IPS-18a (cell line): ENCODE measurements around the gene FPR2.
"Not testable (repeated sequence)": the region's sequence is repeated elsewhere in the genome, so short reads cannot be mapped to it uniquely, and the experiment has no call there.

Source experiments
- H3K27ac ChIP-seq: one replicate; pipeline ENCODE4 v1.5.1; 2013; ENCODE audit warnings: low read length
- H3K27me3 ChIP-seq: one replicate; pipeline ENCODE4 v1.6.1; 2013; ENCODE audit warnings: mild to moderate bottlenecking, low read length; ENCODE audit not compliant: control insufficient read depth, insufficient read depth
- H3K36me3 ChIP-seq: one replicate; pipeline ENCODE4 v1.6.1; 2013; ENCODE audit warnings: low read depth, low read length; ENCODE audit not compliant: control insufficient read depth
- H3K4me1 ChIP-seq: one replicate; pipeline ENCODE4 v1.6.1; 2013; ENCODE audit warnings: low read depth, low read length; ENCODE audit not compliant: control insufficient read depth
- H3K4me3 ChIP-seq: one replicate; pipeline ENCODE4 v1.5.1; 2013; ENCODE audit warnings: low read length
- H3K9ac ChIP-seq: one replicate; pipeline ENCODE4 v1.6.1; 2013; ENCODE audit warnings: mild to moderate bottlenecking, low read length, moderate library complexity
- H3K9me3 ChIP-seq: one replicate; pipeline ENCODE4 v1.6.1; 2013; ENCODE audit warnings: low read depth, low read length; ENCODE audit not compliant: control insufficient read depth

Gene FPR2

DNA sequence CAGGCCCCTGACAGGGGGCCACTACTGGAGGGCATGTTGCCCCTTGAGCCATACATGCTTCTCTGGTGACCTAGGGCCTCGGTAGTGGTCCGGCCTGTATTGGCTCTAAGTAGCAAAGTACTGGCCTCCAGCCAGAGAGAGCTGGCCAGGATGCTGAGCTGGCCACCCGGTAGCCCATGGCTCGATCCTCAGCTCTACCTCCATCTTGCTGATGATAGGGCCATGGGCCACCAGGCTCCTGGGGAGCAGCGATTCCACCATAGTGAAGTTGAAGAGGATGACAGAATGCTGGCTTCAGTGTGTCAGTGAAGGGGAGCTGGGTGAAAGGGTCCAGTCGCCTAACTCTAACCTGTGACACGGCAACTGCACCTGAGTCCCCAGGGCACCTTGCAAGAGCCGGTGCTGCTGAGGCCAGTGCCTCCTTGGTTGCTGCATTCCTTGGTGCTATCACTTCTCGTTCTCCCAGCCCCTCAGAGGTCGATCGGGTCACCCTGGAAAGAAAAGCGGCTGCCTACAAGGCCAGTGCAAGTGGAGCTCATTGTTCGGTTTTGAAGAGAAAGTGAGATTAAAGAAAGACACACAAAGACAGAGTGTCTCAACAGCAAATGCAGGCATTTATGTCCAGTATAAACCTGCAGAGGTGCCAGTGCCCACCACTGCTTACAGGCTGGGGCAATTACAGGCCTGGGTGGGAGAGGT lies 38.9 kb downstream of the FPR2 start:
- H3K27ac ChIP-seq: no peak overlapping the region
- no peaks in the 10 kb centered on the region for H3K27me3 ChIP-seq
- no peaks in the 10 kb centered on the region for H3K36me3 ChIP-seq
- H3K9ac ChIP-seq: no peak overlapping the region
- H3K4me1 ChIP-seq: no peaks in the 10 kb centered on the region
- H3K9me3 ChIP-seq: peaks cover 7% of the 10 kb centered on the region
- no peak overlapping the region for H3K4me3 ChIP-seq

DNA sequence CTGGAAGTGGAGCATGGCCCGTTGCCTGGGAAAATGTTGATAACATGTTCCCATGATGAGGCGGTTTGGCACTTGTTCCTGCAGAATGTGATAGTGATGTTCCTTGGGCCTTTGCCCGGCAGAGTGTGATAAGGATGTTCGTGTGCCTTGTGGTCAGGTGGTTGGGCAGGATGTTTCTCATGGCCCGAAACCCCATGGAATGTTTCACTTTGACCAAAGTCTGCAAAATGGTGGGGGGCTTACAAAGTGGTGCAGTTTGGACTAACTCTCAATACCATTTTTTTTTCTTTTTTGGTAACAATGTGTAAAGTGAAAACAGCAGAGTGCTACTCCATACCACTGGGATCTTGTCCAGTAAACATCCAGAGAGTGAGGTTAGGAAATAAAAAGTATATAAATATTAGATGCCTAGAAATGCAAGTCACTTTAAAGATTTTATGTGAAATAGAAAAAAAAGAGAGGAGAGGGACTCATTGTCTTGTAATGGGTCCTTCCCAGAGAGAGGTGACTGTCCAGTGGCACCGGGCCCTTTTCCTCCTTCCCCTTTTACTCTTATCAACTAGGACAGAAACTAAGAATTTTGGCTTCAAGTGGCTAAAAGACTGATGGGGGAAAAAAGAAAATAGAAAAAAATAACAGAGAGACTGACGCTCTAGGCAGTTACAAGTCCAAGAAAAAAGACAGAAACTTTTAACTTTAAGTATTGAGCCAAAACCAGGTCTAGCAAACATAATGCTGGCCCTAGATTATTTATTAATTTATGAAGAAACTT lies 39.7 kb downstream of the FPR2 start:
- Histone ChIP-seq H3K27ac (no peak overlapping the region), H3K36me3 (no peaks in the 10 kb centered on the region), H3K9me3 (peaks cover 7% of the 10 kb centered on the region), H3K4me3 (no peak overlapping the region), H3K4me1 (no peaks in the 10 kb centered on the region), H3K27me3 (no peaks in the 10 kb centered on the region), H3K9ac (no peak overlapping the region)

- no peaks in the 10 kb centered on the region for H3K27me3 ChIP-seq
- no peaks in the 10 kb centered on the region for H3K36me3 ChIP-seq
- H3K4me1 ChIP-seq: peaks cover 8% of the 10 kb centered on the region
- no peak overlapping the region for H3K4me3 ChIP-seq
- no peak overlapping the region for H3K27ac ChIP-seq
- peaks cover 7% of the 10 kb centered on the region for H3K9me3 ChIP-seq
- H3K9ac ChIP-seq: no peak overlapping the region
Measured at GRCh38 chr19:51802775-51803174, 41.8 kb downstream of the FPR2 start.

GRCh38 chr19:51803519-51803918 lies 42.5 kb downstream of the FPR2 start:
- Histone ChIP-seq H3K27ac (no peak overlapping the region), H3K4me3 (no peak overlapping the region), H3K27me3 (no peaks in the 10 kb centered on the region), H3K36me3 (no peaks in the 10 kb centered on the region), H3K9ac (no peak overlapping the region), H3K9me3 (peaks cover 7% of the 10 kb centered on the region), H3K4me1 (peaks cover 14% of the 10 kb centered on the region)

DNA sequence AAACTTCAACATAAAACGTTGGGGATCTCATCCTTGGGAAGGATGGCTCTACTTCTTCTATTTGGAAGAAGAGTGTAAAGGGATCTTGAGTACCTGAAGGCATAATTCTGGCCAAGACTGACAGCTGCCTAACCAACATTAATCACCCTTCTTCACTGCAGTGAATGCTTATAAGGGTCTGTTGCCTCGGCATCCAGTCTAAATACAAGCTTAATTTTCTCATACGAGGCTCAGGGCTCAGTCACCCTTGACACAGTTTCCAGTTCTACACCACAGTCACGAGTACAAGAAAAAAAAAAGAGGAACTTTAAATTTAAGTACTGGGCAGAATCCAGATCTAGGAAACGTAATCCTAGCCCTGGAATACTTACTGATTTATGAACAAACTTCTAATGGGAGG lies 43.0 kb downstream of the FPR2 start:
- no peaks in the 10 kb centered on the region for H3K36me3 ChIP-seq
- H3K4me3 ChIP-seq: no peak overlapping the region
- peaks cover 7% of the 10 kb centered on the region for H3K9me3 ChIP-seq
- H3K27me3 ChIP-seq: no peaks in the 10 kb centered on the region
- peaks cover 16% of the 10 kb centered on the region for H3K4me1 ChIP-seq
- no peak overlapping the region for H3K9ac ChIP-seq
- no peak overlapping the region for H3K27ac ChIP-seq

- not testable (repeated sequence) for H3K27ac ChIP-seq, H3K4me3 ChIP-seq, H3K9me3 ChIP-seq, H3K9ac ChIP-seq, H3K36me3 ChIP-seq, H3K27me3 ChIP-seq
- H3K4me1 ChIP-seq: peaks cover 16% of the 10 kb centered on the region
Measured at GRCh38 chr19:51804789-51805188, 43.8 kb downstream of the FPR2 start.

- peaks cover 16% of the 10 kb centered on the region for H3K4me1 ChIP-seq
- not testable (repeated sequence) for H3K9me3 ChIP-seq, H3K27ac ChIP-seq, H3K27me3 ChIP-seq, H3K36me3 ChIP-seq, H3K9ac ChIP-seq, H3K4me3 ChIP-seq
Measured at GRCh38 chr19:51805396-51805795, 44.4 kb downstream of the FPR2 start.

DNA sequence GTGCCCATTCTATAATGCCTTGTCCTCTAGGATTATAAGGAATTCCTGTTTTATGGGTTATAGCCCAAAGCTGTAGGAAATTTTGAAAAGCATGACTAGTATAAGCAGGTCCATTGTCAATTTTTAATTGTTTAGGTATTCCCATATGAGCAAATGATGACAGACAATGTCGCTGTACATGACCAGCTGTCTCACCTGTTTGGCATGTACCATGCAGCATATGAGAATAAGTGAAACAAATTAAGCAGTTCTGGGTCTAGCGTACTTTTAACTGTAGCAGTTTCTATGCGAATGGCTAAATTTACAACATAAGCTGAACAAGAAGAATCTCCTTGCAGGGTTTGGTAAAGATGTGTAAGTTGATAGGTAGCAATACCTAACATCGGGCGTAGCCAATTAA lies 45.6 kb downstream of the FPR2 start:
- H3K27me3 ChIP-seq, H3K27ac ChIP-seq, H3K9me3 ChIP-seq, H3K9ac ChIP-seq, H3K4me3 ChIP-seq, H3K36me3 ChIP-seq: not testable (repeated sequence)
- peaks cover 16% of the 10 kb centered on the region for H3K4me1 ChIP-seq

DNA sequence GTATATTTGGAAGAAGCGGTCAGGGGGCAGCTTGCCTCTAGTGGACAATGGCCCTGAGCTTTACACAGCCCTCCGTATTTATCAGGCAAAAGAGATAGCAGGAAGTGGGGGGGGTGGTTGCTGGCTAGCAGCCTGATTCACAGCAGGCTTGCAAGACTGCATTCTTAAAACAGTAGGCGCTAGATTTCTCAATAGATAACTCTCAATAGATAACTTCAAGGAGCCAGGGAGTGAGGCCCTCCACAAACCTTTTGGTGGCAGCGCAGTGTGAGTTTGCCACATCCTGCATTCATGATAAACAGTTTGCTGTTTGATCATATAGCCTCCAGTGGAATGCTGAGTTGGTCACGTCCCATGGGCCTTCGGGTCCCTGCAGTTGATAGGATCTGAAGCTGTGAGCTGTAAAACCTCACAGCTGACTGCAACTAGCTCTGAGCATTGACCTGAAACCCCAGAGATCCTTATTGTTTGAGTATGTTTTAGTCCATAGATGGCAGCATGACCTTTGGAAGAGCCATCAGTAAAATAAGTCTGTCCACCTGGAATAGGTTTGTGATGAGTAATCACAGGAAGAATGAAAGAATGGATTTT lies 46.2 kb downstream of the FPR2 start:
- Histone ChIP-seq H3K27ac (no peak overlapping the region), H3K9ac (no peak overlapping the region)

GRCh38 chr19:51807925-51808324 lies 46.9 kb downstream of the FPR2 start:
- no peaks in the 10 kb centered on the region for H3K36me3 ChIP-seq
- H3K9me3 ChIP-seq: no peaks in the 10 kb centered on the region
- H3K9ac ChIP-seq: no peak overlapping the region

More for the DNA sequence above, 46.2 kb downstream of the FPR2 start:
- H3K27me3 ChIP-seq: no peaks in the 10 kb centered on the region
- H3K36me3 ChIP-seq: no peaks in the 10 kb centered on the region
- H3K9me3 ChIP-seq: peaks cover 3% of the 10 kb centered on the region
- H3K4me3 ChIP-seq: no peak overlapping the region
- peaks cover 16% of the 10 kb centered on the region for H3K4me1 ChIP-seq

DNA sequence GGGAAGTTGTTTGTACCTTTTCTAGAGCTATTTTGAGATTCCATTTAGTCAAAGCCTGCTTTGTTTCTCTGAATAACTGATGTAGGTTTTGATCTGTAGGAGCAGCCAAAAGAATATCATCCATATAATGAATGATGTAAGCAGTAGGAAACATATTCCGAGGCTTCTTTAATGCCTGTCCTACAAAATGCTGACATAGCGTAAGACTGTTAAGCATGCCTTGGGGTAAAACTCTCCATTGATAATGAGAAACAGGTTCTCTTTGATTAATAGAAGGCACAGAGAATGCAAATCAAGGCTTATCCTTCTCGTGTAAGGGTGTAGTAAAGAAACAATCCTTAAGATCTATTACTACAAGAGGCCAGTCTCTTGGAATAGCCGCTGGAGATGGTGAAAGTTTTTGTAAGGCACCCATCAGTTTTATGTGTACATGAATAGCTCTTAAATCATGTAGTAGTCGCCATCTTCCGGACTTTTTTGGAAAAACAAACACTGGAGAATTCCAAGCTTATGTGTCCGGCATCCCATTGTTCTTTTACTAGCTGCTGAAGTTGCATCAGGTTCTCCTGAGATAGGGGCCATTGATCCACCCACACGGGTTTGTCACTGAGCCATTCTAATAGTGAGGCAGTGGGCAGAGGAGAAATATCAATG lies 47.5 kb downstream of the FPR2 start:
- no peaks in the 10 kb centered on the region for H3K9me3 ChIP-seq
- no peak overlapping the region for H3K27ac ChIP-seq
- H3K4me3 ChIP-seq: no peak overlapping the region
- H3K27me3 ChIP-seq: no peaks in the 10 kb centered on the region
- no peak overlapping the region for H3K9ac ChIP-seq
- H3K4me1 ChIP-seq: peaks cover 16% of the 10 kb centered on the region
- H3K36me3 ChIP-seq: no peaks in the 10 kb centered on the region

More at GRCh38 chr19:51807925-51808324, 46.9 kb downstream of the FPR2 start:
- no peaks in the 10 kb centered on the region for H3K27me3 ChIP-seq
- H3K4me1 ChIP-seq: peaks cover 16% of the 10 kb centered on the region
- no peak overlapping the region for H3K4me3 ChIP-seq
- H3K27ac ChIP-seq: no peak overlapping the region
